ENCODE measurements around the gene TMEM270. TPM values are rescaled to one million over a fixed set of nuclear protein-coding genes. Genes with fewer than 3 reads are reported as not detected.

Gene TMEM270
- total RNA-seq, 1 donor from 2014 or later, result not detected

GRCh38 chr7:73828107-73828803 is 32.7 kb upstream of the TMEM270 start:
- no peak overlapping the region for H3K4me3 ChIP-seq
- peaks cover 10% of the 10 kb centered on the region for H3K4me1 ChIP-seq
- H3K36me3 ChIP-seq, result no peaks in the 10 kb centered on the region
- peak overlapping the region; percentile 76 for H3K27ac ChIP-seq
- no peak for TF ChIP-seq CTCF (IDR thresholded peaks at IDR 0.05)
- peak; percentile 61 for ATAC-seq
- H3K27me3 ChIP-seq, result no peaks in the 10 kb centered on the region
- intact Hi-C loops (cut with DNase I), result no loop called here
- H3K9me3 ChIP-seq, result no peaks in the 10 kb centered on the region
- DNase-seq, result no peak

GRCh38 chr7:73828972-73829371 is 32.0 kb upstream of the TMEM270 start:
- Histone ChIP-seq H3K9me3 (no peaks in the 10 kb centered on the region), H3K27me3 (no peaks in the 10 kb centered on the region), H3K36me3 (no peaks in the 10 kb centered on the region), H3K4me3 (no peak overlapping the region), H3K27ac (peak overlapping the region; percentile 84), H3K4me1 (peaks cover 10% of the 10 kb centered on the region)
- no peak for ATAC-seq
- TF ChIP-seq CTCF (IDR thresholded peaks at IDR 0.05), result no peak
- intact Hi-C loops (cut with DNase I), result no loop called here
- DNase-seq, result no peak

GRCh38 chr7:73829505-73829904 is 31.5 kb upstream of the TMEM270 start:
- peaks cover 10% of the 10 kb centered on the region for H3K4me1 ChIP-seq
- DNase-seq (no peak), ATAC-seq (no peak)

GRCh38 chr7:73829921-73830680 is 30.9 kb upstream of the TMEM270 start:
- DNase-seq, result no peak
- no peak for ATAC-seq
- no peaks in the 10 kb centered on the region for H3K36me3 ChIP-seq
- no peak overlapping the region for H3K4me3 ChIP-seq
- H3K27me3 ChIP-seq, result no peaks in the 10 kb centered on the region
- H3K4me1 ChIP-seq, result peaks cover 10% of the 10 kb centered on the region
- H3K27ac ChIP-seq, result peak overlapping the region; percentile 84
- no peak for TF ChIP-seq CTCF (IDR thresholded peaks at IDR 0.05)
- no peaks in the 10 kb centered on the region for H3K9me3 ChIP-seq
- intact Hi-C loops (cut with DNase I), result no loop called here

More at GRCh38 chr7:73829505-73829904, 31.5 kb upstream of the TMEM270 start:
- TF ChIP-seq CTCF (IDR thresholded peaks at IDR 0.05), result no peak
- Histone ChIP-seq H3K36me3 (no peaks in the 10 kb centered on the region), H3K27ac (peak overlapping the region; percentile 84), H3K9me3 (no peaks in the 10 kb centered on the region), H3K27me3 (no peaks in the 10 kb centered on the region), H3K4me3 (no peak overlapping the region)
- intact Hi-C loops (cut with DNase I), result no loop called here

- Histone ChIP-seq H3K27ac (peak within 1 kb of the TSS; percentile 87), H3K4me1 (peaks cover 10% of the 10 kb centered on the region), H3K27me3 (no peaks in the 10 kb centered on the region), H3K4me3 (peak within 1 kb of the TSS; percentile 57), H3K36me3 (no peaks in the 10 kb centered on the region), H3K9me3 (no peaks in the 10 kb centered on the region)
- DNase-seq, result peak; percentile 92
- intact Hi-C loops (cut with DNase I), result no loop called here
- TF ChIP-seq CTCF (IDR thresholded peaks at IDR 0.05), result no peak
- peak; percentile 73 for ATAC-seq
Observed at GRCh38 chr7:73830681-73831583, 30.0 kb upstream of the TMEM270 start, which contains the start of gene CLDN4. CLDN4 (plus strand) TSS chr7:73830996; CDS start chr7:73831202, 206 bp downstream.
